Sigmoid colon (tissue), 4 donors: ENCODE data around the gene RBM19.

Experiments
- POLR2A ChIP-seq, 2 donors: fragments of 450-650 bp; IDR thresholded peaks; one replicate each; pipeline ENCODE4 v1.6.1; 2016; ENCODE audit warnings: antibody characterized with exemption in 2 of 2, mild to moderate bottlenecking in 2 of 2, moderate library complexity in 2 of 2
- POLR2AphosphoS5 ChIP-seq, 4 donors: sonication (generic); formaldehyde crosslinking; IDR thresholded peaks; one replicate each; pipeline ENCODE4 v1.6.1; 2017; ENCODE audit warnings: antibody characterized with exemption in 4 of 4

- TF ChIP-seq POLR2A (IDR thresholded peaks at IDR 0.05) (no peak), POLR2AphosphoS5 (IDR thresholded peaks at IDR 0.05) (no peak)
Observed at GRCh38 chr12:113820842-113821241, 145.3 kb downstream of the RBM19 start.
